ENCODE data around the gene NCAPG.
"Not testable (repeated sequence)": the region's sequence is repeated elsewhere in the genome, so short reads cannot be mapped to it uniquely, and the experiment has no call there.

The NCAPG gene

GRCh38 chr4:17794730-17795129, 16.0 kb upstream of the NCAPG start:
- no peak for DNase-seq (ENCODE audit: low read depth in 1 of 2, low spot score in 1 of 2)

- DNase-seq (ENCODE audit: low read depth in 1 of 2, low spot score in 1 of 2) = no peak
These were observed 13.0 kb upstream of the NCAPG start for GRCh38 chr4:17797808-17798207.

- DNase-seq (ENCODE audit: low read depth in 1 of 2, low spot score in 1 of 2) = no peak
These were observed 5.1 kb upstream of the NCAPG start for GRCh38 chr4:17805580-17806155.

DNA sequence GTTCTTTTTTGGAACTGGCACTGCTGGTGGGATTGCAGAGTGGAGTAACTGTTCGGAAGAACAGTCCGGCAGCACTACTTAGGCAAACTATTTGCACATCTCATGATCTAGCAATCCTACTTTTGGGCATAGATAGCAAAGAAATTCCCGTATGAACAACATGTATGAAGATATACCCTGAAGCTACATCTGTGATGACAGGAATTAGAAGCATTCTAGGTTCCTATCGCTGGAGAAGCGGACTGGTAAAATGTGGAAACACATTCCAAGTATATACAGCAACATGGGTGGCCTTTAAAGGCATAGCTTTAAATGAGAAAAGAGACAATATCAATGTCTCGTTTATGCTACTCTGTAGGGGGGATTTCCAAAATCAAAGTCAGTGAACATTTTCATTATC, 3.3 kb upstream of the NCAPG start:
- DNase-seq (ENCODE audit: low read depth in 1 of 2, low spot score in 1 of 2) = no peak

GRCh38 chr4:17809667-17810066, 1.1 kb upstream of the NCAPG start:
- no peak for DNase-seq (ENCODE audit: low read depth in 1 of 2, low spot score in 1 of 2)

DNA sequence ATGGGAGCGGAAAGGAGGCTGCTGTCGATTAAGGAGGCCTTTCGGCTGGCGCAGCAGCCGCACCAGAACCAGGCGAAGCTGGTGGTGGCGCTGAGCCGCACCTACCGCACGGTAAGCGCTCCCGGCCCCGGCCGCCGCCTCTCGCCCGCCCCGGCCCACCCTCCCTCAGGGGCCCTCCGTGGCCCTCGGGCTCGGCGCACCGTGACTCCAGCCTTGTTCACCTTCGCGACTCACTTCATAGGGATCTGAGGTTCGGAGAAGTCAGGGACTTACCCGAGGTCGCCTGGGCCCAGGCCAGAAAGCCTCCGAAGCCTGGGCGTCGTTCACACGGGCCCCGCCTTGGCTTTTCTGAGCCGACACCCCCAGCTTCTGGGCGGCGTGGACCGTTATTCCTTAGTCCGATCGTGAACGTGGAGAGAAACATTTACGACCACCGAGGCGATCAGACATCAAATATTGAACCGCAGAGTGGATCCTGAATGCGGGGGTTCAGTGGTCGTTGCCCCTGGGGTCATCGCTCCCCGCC, 362 bp downstream of the NCAPG start:
- DNase-seq (ENCODE audit: low read depth in 1 of 2, low spot score in 1 of 2) = no peak

DNA sequence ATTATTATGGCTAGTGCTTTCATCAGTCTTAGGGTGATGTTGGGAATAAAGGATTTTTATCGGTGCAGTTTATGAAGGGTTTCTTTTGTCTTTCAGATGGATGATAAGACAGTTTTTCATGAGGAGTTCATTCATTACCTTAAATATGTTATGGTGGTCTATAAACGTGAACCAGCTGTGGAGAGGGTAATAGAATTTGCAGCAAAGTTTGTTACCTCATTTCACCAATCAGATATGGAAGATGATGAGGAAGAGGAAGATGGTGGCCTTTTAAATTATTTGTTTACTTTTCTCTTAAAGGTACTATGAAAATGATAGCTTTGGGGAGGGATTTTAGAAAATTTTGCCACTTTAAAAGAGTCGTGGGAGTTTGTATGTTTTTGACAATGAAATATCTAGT, 1.3 kb downstream of the NCAPG start:
- DNase-seq (ENCODE audit: low read depth in 1 of 2, low spot score in 1 of 2) = no peak

DNA sequence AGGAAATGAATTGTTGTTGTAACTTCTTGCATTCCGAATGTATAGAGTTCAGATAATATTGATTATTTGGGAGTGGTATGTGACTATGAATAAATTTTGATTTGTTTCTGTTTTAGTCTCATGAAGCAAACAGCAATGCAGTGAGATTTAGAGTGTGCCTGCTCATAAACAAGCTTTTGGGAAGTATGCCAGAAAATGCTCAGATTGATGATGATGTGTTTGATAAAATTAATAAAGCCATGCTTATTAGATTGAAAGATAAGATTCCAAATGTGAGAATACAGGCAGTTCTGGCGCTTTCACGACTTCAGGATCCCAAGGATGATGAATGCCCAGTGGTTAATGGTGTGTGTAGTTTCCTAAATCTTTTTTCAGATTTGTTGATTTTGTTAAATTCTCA, 2.0 kb downstream of the NCAPG start:
- DNase-seq (ENCODE audit: low read depth in 1 of 2, low spot score in 1 of 2) = no peak

DNA sequence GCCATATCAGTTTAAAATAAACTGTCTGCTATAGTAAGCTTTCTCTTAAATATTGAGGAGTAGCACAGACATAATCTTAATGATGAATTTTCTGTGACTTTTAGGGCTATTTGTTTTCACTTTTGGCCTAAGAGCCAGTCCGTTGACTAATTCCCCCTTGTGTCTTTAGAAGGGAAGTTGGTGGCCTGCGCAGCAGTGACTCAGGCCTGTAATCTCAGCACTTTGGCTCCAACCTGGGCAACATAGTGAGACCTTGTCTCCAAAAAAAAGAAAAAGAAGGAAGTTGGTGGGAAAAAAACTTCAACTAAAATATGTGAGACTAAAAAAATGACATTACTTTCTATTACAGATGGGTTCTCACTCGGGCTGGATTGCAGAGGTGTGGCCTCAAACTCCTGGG, 3.4 kb downstream of the NCAPG start:
- no peak for DNase-seq (ENCODE audit: low read depth in 1 of 2, low spot score in 1 of 2)

- no peak for DNase-seq (ENCODE audit: low read depth in 1 of 2, low spot score in 1 of 2)
These were observed 5.4 kb downstream of the NCAPG start for GRCh38 chr4:17816142-17816541.

- DNase-seq (ENCODE audit: low read depth in 1 of 2, low spot score in 1 of 2) = no peak
These were observed 6.2 kb downstream of the NCAPG start for GRCh38 chr4:17817027-17817426.

GRCh38 chr4:17823871-17824669, 13.3 kb downstream of the NCAPG start:
- no peak for DNase-seq (ENCODE audit: low read depth in 1 of 2, low spot score in 1 of 2)

- no peak for DNase-seq (ENCODE audit: low read depth in 1 of 2, low spot score in 1 of 2)
These were observed 35.5 kb downstream of the NCAPG start for GRCh38 chr4:17846266-17846665.

DNA sequence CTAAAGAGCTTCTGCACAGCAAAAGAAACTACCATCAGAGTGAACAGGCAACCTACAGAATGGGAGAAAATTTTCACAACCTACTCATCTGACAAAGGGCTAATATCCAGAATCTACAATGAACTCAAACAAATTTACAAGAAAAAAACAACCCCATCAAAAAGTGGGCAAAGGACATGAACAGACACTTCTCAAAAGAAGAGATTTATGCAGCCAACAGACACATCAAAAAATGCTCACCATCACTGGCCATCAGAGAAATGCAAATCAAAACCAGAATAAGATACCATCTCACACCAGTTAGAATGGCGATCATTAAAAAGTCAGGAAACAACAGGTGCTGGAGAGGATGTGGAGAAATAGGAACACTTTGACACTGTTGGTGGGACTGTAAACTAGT, 39.5 kb downstream of the NCAPG start:
- not testable (repeated sequence) for DNase-seq (ENCODE audit: low read depth in 1 of 2, low spot score in 1 of 2)

- DNase-seq (ENCODE audit: low read depth in 1 of 2, low spot score in 1 of 2) = no peak
These were observed 41.2 kb downstream of the NCAPG start for GRCh38 chr4:17851959-17852358.

GRCh38 chr4:17854036-17854435, 43.3 kb downstream of the NCAPG start:
- DNase-seq (ENCODE audit: low read depth in 1 of 2, low spot score in 1 of 2) = no peak

DNA sequence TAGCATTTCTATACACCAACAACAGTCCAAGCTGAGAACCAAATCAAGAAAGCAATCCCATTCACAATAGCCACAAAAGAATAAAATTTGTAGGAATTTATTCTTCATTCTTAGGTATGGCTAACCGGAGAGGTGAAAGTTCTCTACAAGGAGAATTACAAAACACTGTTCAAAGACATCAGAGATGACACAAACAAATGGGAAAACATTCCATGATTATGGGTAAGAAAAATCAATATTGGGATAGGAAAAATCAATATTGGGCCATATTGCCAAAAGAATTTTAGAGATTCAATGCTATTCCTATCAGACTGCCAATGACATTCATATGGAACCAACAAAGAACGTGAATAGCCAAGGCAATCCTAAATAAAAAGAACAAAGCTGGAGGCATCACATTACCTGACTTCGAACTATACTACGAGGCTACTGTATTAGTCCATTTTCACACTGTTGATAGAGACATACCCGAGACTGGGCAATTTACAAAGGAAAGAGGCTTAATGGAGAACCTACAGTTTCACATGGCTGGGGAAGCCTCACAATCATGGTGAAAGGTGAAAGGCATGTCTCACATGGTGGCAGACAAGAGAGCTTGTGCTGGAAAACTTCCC, 49.1 kb downstream of the NCAPG start:
- DNase-seq (ENCODE audit: low read depth in 1 of 2, low spot score in 1 of 2) = no peak

DNA sequence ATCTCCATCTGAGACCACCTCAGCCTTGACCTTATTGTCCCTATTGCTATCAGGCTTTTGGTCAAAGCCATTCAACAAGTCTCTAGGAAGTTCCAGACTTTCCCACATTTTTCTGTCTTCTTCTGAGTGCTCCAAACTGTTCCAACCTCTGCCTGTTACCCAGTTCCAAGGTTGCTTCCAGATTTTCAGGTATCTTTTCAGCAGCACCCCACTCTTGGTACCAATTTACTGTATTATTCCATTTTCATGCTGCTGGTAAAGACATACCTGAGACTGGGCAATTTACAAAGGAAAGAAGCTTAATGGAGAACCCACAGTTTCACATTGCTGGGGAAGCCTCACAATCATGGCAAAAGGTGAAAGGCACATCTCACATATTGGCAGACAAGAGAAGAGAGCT, 51.1 kb downstream of the NCAPG start:
- not testable (repeated sequence) for DNase-seq (ENCODE audit: low read depth in 1 of 2, low spot score in 1 of 2)

- DNase-seq (ENCODE audit: low read depth in 1 of 2, low spot score in 1 of 2) = no peak
These were observed 55.1 kb downstream of the NCAPG start for GRCh38 chr4:17865866-17866363.

DNA sequence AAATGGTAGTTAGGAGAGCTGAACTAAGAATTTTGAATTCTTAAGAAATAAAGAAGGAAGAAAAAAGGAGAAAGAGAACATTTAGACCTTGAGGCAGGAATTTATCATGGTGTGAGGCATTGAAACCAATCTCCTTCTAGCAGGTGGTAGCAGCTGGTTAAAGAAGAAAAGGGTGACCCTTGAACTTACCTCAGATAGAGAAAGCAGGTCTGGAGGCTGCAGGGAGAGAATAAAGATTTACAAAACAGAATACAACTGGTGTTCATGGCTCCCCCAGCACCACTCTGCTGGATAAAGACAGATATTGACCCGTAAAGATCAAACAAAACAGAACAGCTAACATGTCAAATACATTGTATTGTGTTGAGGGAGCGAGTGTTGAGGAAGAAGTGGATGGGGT, 56.0 kb downstream of the NCAPG start:
- DNase-seq (ENCODE audit: low read depth in 1 of 2, low spot score in 1 of 2) = no peak

DNA sequence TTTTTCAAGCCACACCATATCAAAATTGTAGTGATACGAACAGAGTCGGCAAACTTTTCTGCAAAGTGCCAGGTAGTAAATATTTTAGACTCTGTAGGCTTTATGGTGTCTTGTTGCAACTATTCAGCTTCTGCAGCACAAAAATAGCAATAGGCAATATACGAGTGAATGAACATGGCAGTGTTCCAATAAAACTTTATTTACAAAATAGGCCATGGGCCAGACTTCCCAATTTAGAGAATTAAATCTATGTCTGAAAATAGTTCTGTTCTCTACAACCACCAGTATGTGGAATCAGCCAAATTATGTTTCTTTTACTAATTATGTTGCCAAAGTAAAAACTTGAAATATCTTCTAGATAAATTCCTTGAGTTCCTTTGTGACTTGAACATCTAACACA, 56.5 kb downstream of the NCAPG start:
- DNase-seq (ENCODE audit: low read depth in 1 of 2, low spot score in 1 of 2) = no peak

GRCh38 chr4:17869327-17869726, 58.5 kb downstream of the NCAPG start:
- DNase-seq (ENCODE audit: low read depth in 1 of 2, low spot score in 1 of 2) = no peak

All from activated CD4-positive, alpha-beta T cell treated with anti-CD3 and anti-CD28 coated beads, Interleukin-2, amount 50 U/mL, for 24 hours (primary cell).